GM12891 (cell line): ENCODE data around the gene RPS6KA1.

ENCODE experiments used
- DNase-seq: peaks from one replicate; pipeline ENCODE4 v3.0.0; 2011; ENCODE audit warnings: low spot score; ENCODE audit not compliant: insufficient read length
- FAIRE-seq: peaks from 2 replicates; lab custom pipeline; 2011; peaks lifted over from hg19 to GRCh38; lab: Jason Lieb, UNC
- PAX5 ChIP-seq: IDR thresholded peaks from 2 replicates; pipeline ENCODE4 v1.6.1; 2011; ENCODE audit warnings: low read length, moderate library complexity, mild to moderate bottlenecking; ENCODE audit not compliant: insufficient read depth, severe bottlenecking
- POLR2A ChIP-seq: IDR thresholded peaks from 2 replicates; pipeline ENCODE4 v1.6.1; 2011; ENCODE audit warnings: low read depth, low read length, control low read depth
- POLR2AphosphoS5 ChIP-seq: IDR thresholded peaks from 2 replicates; pipeline ENCODE4 v1.6.1; 2011; ENCODE audit warnings: low read depth, low read length, control low read depth
- POU2F2 ChIP-seq: IDR thresholded peaks from 2 replicates; pipeline ENCODE4 v1.6.1; 2011; ENCODE audit warnings: low read depth, mild to moderate bottlenecking, control low read depth, low read length, moderate library complexity
- SPI1 ChIP-seq: IDR thresholded peaks from 2 replicates; pipeline ENCODE4 v1.6.1; 2011; ENCODE audit warnings: low read depth, low read length, control low read depth
- TAF1 ChIP-seq: IDR thresholded peaks from 2 replicates; pipeline ENCODE4 v1.6.1; 2011; ENCODE audit warnings: low read depth, low read length, control low read depth

Gene RPS6KA1

GRCh38 chr1:26541431-26541815 is 11.9 kb downstream of the RPS6KA1 start:
- TF ChIP-seq SPI1 (no peak), POLR2A (no peak), POU2F2 (no peak), PAX5 (no peak), POLR2AphosphoS5 (no peak), TAF1 (no peak)
- FAIRE-seq (no peak), DNase-seq (no peak)

GRCh38 chr1:26541816-26542711 is 12.5 kb downstream of the RPS6KA1 start:
- peak; percentile 98 for FAIRE-seq
- DNase-seq: peak; percentile 78
- TF ChIP-seq TAF1 (peak; percentile 57; the same call in 1 of the 2 replicates), PAX5 (no peak), SPI1 (peak; percentile 98), POLR2A (0 out of 2 replicates have a peak, but pooled peaks have one; percentile 17), POLR2AphosphoS5 (no peak), POU2F2 (no peak)

GRCh38 chr1:26542771-26543451 is 13.3 kb downstream of the RPS6KA1 start:
- FAIRE-seq: no peak
- peak; percentile 77 for TF ChIP-seq SPI1
- TF ChIP-seq PAX5: no peak
- no peak for DNase-seq

GRCh38 chr1:26543462-26543861 is 13.9 kb downstream of the RPS6KA1 start:
- FAIRE-seq (no peak), DNase-seq (no peak)
- TF ChIP-seq POLR2A (no peak), PAX5 (no peak), TAF1 (no peak), SPI1 (no peak), POLR2AphosphoS5 (no peak), POU2F2 (no peak)

- no peak for DNase-seq
- TF ChIP-seq POLR2AphosphoS5 (no peak), SPI1 (no peak), TAF1 (no peak), POLR2A (no peak), PAX5 (no peak), POU2F2 (no peak)
- peak; percentile 89 for FAIRE-seq
Measured at GRCh38 chr1:26544126-26544525, 14.6 kb downstream of the RPS6KA1 start.

- no peak for TF ChIP-seq POLR2A
- TF ChIP-seq PAX5: no peak
- no peak for TF ChIP-seq SPI1
- no peak for TF ChIP-seq POU2F2
- TF ChIP-seq POLR2AphosphoS5: no peak
- TF ChIP-seq TAF1: no peak
- FAIRE-seq (no peak), DNase-seq (no peak)
Measured at GRCh38 chr1:26545969-26546323, 16.4 kb downstream of the RPS6KA1 start.

GRCh38 chr1:26546375-26546774 is 16.8 kb downstream of the RPS6KA1 start:
- TF ChIP-seq POU2F2 (no peak), PAX5 (no peak), TAF1 (no peak), POLR2AphosphoS5 (no peak), POLR2A (no peak), SPI1 (no peak)
- no peak for DNase-seq
- FAIRE-seq: peak; percentile 50

GRCh38 chr1:26546819-26547218 is 17.3 kb downstream of the RPS6KA1 start:
- DNase-seq: no peak
- TF ChIP-seq TAF1 (no peak), PAX5 (no peak), POLR2AphosphoS5 (no peak), POU2F2 (no peak), POLR2A (no peak), SPI1 (no peak)
- no peak for FAIRE-seq

- DNase-seq (no peak), FAIRE-seq (no peak)
- TF ChIP-seq TAF1 (no peak), PAX5 (no peak), POLR2AphosphoS5 (no peak), SPI1 (no peak), POU2F2 (no peak), POLR2A (no peak)
Measured at GRCh38 chr1:26548841-26549240, 19.3 kb downstream of the RPS6KA1 start.
